Mesodermal cell (in vitro differentiated cells): Measurements from ENCODE around the gene GABRP.
"Not testable (repeated sequence)": the region's sequence is repeated elsewhere in the genome, so short reads cannot be mapped to it uniquely, and the experiment has no call there.

Experiments used
- H3K27ac ChIP-seq: 2 replicates; pipeline ENCODE4 v1.7.0; 2013; ENCODE audit warnings: mild to moderate bottlenecking, low read depth, low read length, moderate library complexity; ENCODE audit not compliant: severe bottlenecking
- H3K36me3 ChIP-seq: 2 replicates; pipeline ENCODE4 v1.7.1; 2013; ENCODE audit warnings: mild to moderate bottlenecking, low read length, moderate library complexity; ENCODE audit not compliant: control insufficient read depth, insufficient read depth
- H3K4me1 ChIP-seq: one replicate; pipeline ENCODE4 v1.7.1; 2013; ENCODE audit warnings: mild to moderate bottlenecking, low read length; ENCODE audit not compliant: insufficient read depth, control insufficient read depth, poor library complexity, severe bottlenecking
- H3K4me3 ChIP-seq: 2 replicates; pipeline ENCODE4 v1.7.0; 2013; ENCODE audit warnings: low read length, control low read depth, mild to moderate bottlenecking; ENCODE audit not compliant: insufficient read depth, poor library complexity, severe bottlenecking; ENCODE audit errors: extremely low read depth
- H3K9me3 ChIP-seq: 2 replicates; pipeline ENCODE4 v1.7.1; 2013; ENCODE audit warnings: mild to moderate bottlenecking, low read length, moderate library complexity; ENCODE audit not compliant: control insufficient read depth
- WGBS, 2 experiments: methylation state at CpG; one replicate each; pipeline ENCODE4 v1.1.5; 2013; ENCODE audit warnings: missing lambda C conversion rate in 2 of 2; ENCODE audit not compliant: insufficient coverage in 2 of 2; 5-methylcytosine and 5-hydroxymethylcytosine counted together

Gene GABRP

DNA sequence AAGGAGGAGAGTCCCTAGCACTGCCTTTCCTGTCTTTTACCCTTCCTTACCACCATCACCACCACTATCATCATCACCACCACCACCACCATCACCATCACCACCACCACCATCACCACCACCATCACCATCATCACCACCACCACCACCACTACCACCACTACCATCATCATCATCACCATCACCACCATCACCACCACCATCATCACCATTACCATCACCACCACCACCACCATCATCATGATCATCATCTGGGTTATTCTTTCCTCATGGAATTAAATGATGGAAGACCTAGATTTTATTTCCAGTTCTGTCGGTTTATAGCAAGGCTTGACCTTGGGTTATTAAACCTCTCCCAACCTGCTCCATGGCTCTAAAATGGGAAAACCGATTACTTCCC is 50.5 kb downstream of the GABRP start:
- 67 to 88% methylated on average over 1 to 2 of the region's 2 CpGs for WGBS, 2 experiments

DNA sequence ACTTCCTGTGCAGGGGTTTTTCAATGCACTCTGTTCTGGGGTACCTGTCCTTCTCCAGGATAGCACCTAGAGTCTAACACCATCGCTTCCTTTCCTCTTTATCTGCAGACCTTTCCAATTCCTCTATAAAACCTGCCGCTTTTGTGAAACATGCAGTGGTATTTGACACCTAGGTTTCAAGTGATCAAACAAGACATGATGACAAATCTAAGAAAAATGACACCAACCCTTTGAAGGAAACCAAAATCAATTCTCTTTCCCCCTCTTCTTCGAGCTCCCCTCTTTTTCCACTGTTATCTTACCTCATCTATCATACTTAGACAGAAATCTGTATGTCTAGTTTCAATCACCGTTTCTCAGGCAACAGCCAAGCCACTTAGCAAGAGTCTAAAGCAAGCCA is 52.7 kb downstream of the GABRP start:
- Histone ChIP-seq H3K4me3 (no peak overlapping the region), H3K9me3 (no peaks in the 10 kb centered on the region), H3K4me1 (no peaks in the 10 kb centered on the region), H3K27ac (no peak overlapping the region), H3K36me3 (no peaks in the 10 kb centered on the region)
- 50 to 81% methylated on average over 1 to 4 of the region's 4 CpGs for WGBS, 2 experiments

More for the DNA sequence above, 50.5 kb downstream of the GABRP start:
- H3K36me3 ChIP-seq, H3K27ac ChIP-seq, H3K9me3 ChIP-seq, H3K4me1 ChIP-seq, H3K4me3 ChIP-seq: not testable (repeated sequence)

DNA sequence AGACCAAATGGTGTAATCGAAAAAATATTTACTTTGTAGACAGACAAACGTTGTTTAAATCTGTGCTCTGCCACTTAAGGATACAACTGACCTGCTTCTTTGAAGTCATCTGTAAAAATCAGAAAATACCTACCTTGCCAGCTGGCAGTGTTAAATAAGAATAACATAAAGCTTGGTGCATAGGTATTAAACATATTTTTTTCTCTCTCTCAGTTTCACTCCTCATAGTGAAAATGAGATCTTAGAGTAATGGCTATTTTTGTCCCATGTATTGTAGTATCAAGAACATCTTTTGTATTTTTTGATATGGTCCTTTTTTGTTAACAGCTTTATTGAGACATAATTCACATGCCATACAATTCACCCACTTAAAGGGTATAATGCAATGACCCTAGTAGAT is 60.3 kb downstream of the GABRP start:
- H3K9me3 ChIP-seq, result no peaks in the 10 kb centered on the region
- H3K4me1 ChIP-seq, result no peaks in the 10 kb centered on the region
- H3K27ac ChIP-seq, result no peak overlapping the region
- H3K36me3 ChIP-seq, result no peaks in the 10 kb centered on the region
- WGBS, 2 experiments, result 83% methylated on average over 2 of the region's 2 CpGs; no CpG with 5 or more reads in 1 of the 2 experiments
- no peak overlapping the region for H3K4me3 ChIP-seq

DNA sequence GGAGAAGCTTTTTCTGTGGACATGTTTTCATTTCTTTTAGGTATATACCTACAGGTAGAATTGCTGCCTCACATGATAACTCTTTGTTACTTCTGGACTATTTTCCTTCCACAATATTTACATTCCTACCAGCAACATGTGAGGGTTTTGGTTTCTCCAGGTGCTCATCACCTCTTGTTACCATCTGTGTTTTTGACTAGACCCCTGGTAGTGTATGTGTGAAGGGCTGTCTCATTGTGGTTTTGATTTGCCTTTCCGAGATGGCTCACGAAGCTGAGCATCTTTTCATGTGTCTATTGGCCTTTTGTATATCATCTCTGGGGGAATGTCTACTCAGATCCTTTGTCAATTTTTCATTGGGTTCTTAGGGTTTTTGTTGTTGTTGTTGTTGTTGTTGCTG is 61.1 kb downstream of the GABRP start:
- Histone ChIP-seq H3K4me1 (no peaks in the 10 kb centered on the region), H3K4me3 (no peak overlapping the region), H3K9me3 (no peaks in the 10 kb centered on the region), H3K36me3 (no peaks in the 10 kb centered on the region), H3K27ac (no peak overlapping the region)
- WGBS, 2 experiments, result 80% methylated on average over 2 of the region's 2 CpGs; no CpG with 5 or more reads in 1 of the 2 experiments

DNA sequence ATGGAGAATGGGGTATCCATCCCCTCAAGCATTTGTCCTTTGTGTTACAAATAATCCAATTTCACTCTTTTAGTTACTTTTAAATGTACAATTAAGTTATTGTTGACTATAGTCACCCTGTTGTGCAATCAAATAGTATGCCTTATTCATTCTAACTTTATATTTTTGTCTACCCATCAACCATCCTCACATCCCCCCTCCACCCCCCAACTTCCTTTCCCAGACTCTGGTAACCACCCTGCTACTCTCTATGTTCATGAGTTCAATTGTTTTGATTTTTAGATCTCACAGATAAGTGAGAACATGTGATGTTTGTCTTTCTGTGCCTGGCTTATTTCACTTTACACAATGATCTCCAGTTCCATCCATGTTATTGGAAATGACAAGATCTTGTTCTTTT is 62.9 kb downstream of the GABRP start:
- no peak overlapping the region for H3K4me3 ChIP-seq
- H3K4me1 ChIP-seq, result no peaks in the 10 kb centered on the region
- H3K9me3 ChIP-seq, result no peaks in the 10 kb centered on the region
- H3K27ac ChIP-seq, result no peak overlapping the region
- no peaks in the 10 kb centered on the region for H3K36me3 ChIP-seq

DNA sequence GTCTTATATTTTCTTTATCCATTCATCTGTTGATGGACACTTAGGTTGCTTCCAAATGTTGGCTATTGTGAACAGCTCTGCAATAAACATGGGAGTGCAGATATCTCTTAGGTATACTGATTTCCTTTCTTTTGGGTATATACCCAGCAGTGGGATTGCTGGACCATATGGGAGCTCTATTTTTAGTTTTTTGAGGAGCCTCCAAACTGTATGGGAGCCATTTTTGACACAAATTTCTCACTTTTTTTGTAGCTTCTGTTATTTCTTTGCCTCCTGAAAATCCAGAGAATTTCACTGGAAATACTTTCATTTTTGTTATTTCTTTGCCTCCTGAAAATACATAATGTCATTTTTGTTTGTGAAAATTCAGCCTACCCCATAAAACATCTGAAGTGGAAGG is 63.3 kb downstream of the GABRP start:
- Histone ChIP-seq H3K4me3 (no peak overlapping the region), H3K27ac (no peak overlapping the region), H3K36me3 (no peaks in the 10 kb centered on the region), H3K4me1 (no peaks in the 10 kb centered on the region), H3K9me3 (no peaks in the 10 kb centered on the region)

DNA sequence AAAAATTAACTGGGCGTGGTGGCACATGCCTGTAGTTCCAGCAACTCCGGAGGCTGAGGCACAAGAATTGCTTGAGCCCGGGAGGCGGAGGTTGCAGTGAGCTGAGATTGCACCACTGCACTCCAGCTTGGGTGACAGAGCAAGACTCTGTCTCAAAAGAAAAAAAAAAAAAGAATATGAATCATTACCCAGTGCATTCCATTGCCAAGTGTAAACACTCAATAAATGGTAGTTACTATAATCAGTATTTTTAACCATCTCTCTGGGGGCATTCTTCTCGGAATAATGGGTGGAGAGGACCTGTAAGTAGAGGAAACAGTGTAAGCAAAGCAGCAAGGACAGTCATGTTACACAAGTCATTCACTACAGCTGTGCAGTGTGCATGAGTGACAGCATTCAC is 64.5 kb downstream of the GABRP start:
- H3K4me1 ChIP-seq, result no peaks in the 10 kb centered on the region
- 70 to 82% methylated on average over 2 of the region's 5 CpGs for WGBS, 2 experiments
- no peak overlapping the region for H3K27ac ChIP-seq
- no peaks in the 10 kb centered on the region for H3K9me3 ChIP-seq
- no peaks in the 10 kb centered on the region for H3K36me3 ChIP-seq
- H3K4me3 ChIP-seq, result no peak overlapping the region

DNA sequence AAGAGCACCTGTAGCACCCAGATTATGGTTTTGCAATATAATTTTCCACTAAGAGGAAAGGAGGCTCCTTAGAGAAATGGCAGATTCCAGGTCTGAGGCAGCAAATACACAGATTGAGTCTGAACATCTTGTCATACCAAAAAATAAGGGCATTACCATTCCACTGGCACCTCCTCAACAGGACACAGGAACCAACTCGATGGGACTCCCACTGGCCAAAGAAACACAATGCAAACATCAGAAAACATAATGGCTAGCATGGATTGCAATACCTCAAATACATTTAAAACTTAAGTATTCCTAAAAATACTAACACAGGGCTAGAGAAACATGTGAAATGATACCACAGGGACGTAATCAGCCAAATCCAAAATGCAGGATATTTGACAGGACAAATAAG is 65.8 kb downstream of the GABRP start:
- Histone ChIP-seq H3K9me3 (no peaks in the 10 kb centered on the region), H3K4me3 (no peak overlapping the region), H3K27ac (no peak overlapping the region), H3K4me1 (no peaks in the 10 kb centered on the region), H3K36me3 (no peaks in the 10 kb centered on the region)
- 40 to 80% methylated on average over 1 of the region's 2 CpGs for WGBS, 2 experiments

DNA sequence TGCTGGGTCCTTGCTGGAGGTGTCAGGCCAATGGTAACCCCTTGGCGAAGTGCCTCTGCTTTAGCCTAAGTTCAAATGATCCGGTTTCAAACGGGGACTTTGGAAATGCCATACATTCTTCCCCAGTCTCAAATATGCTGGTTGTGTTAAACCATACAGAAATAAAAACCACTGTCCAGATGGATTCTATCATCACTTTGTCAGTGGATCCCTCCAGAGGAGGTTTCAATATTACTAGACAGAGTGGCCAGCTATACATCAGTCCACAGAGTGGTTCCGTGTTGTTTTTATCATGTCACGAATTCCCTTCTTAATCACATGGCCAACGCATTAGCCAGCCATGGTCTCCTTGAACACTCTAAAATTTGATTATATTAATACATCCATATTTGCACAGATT is 71.0 kb downstream of the GABRP start:
- no peaks in the 10 kb centered on the region for H3K4me1 ChIP-seq
- no peaks in the 10 kb centered on the region for H3K36me3 ChIP-seq
- WGBS, 2 experiments, result 98 to 100% methylated on average over 4 of the region's 6 CpGs
- no peaks in the 10 kb centered on the region for H3K9me3 ChIP-seq
- no peak overlapping the region for H3K27ac ChIP-seq
- no peak overlapping the region for H3K4me3 ChIP-seq

DNA sequence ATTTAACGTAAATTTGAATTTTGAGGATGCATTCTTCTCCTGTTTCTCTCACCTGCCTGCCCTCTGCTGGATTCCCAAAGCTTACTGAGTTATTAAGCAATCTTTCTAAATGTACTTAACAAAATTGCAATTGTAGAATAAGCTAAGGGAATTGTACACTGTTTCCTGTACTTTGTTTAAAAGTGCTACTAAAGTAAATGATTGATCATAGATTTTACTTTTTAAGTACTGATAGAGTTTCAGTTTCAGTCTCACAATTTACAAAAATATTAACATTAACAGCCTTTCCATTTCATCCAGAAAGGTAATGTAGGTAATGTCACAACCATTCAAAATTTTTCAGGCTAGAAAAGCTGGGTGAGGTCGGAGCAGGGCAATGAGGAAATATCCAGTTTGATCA is 73.5 kb downstream of the GABRP start:
- Histone ChIP-seq H3K4me1 (no peaks in the 10 kb centered on the region), H3K9me3 (peaks cover 15% of the 10 kb centered on the region), H3K36me3 (no peaks in the 10 kb centered on the region), H3K27ac (no peak overlapping the region), H3K4me3 (no peak overlapping the region)
- no CpG with 5 or more reads among the region's 2 CpGs for WGBS, 2 experiments

DNA sequence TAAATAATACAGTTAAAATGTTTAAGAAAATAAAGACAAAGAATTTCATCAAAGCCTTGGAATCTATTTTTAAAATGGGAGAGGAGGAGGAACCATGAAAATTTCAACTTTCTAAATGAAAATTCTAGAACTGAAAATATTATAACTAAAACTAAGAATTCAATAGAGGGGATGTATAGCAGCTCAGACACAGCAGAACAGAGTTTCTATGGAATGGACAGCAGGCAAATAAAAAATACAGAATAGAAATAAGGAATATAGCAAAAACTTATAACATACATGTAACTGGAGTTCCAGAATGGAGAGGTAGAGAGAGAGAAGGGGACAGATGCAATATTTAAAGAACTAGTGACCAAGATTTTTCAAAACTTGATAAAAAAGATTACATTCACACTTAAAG is 76.9 kb downstream of the GABRP start:
- H3K4me3 ChIP-seq, result no peak overlapping the region
- H3K27ac ChIP-seq, result no peak overlapping the region
- H3K9me3 ChIP-seq, result peaks cover 15% of the 10 kb centered on the region
- H3K4me1 ChIP-seq, result no peaks in the 10 kb centered on the region
- peaks cover 4% of the 10 kb centered on the region for H3K36me3 ChIP-seq
